HG03520 (cell line): ENCODE data around the gene GGACT.
A peak's percentile ranks its signal among the peaks of the same experiment; 100 is the strongest.

ENCODE experiments used
- ATAC-seq: cut with Tn5 transposase; IDR thresholded peaks from one replicate; pipeline ENCODE4 v1.9.1; 2021; ENCODE audit warnings: mild to moderate bottlenecking, moderate library complexity; ENCODE audit not compliant: unreplicated experiment

The GGACT gene

DNA sequence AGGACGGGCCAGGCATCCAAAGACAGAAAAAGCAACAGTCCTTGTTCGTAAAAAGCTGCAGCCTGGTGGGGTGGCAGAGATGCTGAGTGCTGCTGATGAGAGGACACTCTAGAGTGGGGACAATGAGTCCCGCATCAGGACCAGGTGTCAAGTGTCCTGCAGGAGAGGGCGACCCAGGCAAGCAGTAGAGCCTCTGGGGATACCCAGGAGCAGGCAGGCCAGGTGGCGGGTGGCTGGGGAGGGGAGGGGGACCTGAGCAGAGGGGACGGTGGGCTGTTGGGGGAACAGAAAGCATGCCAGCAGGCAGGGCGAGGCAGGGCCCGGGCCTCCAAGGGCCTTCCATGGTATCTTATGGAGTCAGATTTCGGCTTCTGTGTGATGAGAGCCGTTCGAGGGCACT, 35.8 kb downstream of the GGACT start:
- no peak for ATAC-seq

DNA sequence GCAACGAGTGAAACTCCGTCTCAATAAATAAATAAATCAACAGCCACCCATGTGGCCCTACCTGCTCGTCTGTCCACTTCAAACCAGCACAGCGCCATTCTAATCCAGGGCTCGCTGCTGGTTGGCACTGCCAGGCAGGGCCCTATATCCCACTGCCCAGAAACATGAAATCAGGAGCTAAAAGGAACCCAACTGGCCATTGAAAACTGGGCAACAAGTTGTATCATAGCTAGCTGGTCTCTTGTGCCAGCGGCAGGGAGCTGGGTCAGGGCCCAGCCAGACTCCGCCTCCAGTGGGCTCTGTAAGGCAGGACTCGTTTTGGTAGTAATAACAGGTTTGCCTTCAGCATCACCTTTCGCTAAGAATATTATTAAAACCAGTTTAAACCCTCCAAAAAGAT, 39.3 kb downstream of the GGACT start:
- ATAC-seq = no peak

GRCh38 chr13:100547791-100548201, 40.8 kb downstream of the GGACT start:
- no peak for ATAC-seq

- ATAC-seq = no peak
These were observed 41.7 kb downstream of the GGACT start for GRCh38 chr13:100546713-100547405.

DNA sequence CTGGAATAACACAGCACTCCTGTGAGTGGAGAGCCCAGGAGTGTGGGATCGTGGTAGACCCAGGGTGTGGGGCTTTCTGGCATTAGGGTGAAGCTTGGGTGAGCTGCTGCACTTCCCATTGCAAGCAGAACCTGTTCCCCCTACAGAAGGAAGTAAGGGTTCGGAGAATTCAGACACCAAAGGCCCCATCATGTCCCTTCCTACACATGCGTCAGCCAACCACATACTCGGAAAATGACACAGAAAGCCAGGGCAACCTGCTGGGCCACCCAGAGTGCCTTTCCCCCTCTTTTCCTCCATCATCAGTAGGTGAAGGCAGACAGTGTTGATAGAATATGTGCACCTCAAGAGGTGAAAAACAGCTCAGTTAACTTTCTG, 42.9 kb downstream of the GGACT start:
- no peak for ATAC-seq

DNA sequence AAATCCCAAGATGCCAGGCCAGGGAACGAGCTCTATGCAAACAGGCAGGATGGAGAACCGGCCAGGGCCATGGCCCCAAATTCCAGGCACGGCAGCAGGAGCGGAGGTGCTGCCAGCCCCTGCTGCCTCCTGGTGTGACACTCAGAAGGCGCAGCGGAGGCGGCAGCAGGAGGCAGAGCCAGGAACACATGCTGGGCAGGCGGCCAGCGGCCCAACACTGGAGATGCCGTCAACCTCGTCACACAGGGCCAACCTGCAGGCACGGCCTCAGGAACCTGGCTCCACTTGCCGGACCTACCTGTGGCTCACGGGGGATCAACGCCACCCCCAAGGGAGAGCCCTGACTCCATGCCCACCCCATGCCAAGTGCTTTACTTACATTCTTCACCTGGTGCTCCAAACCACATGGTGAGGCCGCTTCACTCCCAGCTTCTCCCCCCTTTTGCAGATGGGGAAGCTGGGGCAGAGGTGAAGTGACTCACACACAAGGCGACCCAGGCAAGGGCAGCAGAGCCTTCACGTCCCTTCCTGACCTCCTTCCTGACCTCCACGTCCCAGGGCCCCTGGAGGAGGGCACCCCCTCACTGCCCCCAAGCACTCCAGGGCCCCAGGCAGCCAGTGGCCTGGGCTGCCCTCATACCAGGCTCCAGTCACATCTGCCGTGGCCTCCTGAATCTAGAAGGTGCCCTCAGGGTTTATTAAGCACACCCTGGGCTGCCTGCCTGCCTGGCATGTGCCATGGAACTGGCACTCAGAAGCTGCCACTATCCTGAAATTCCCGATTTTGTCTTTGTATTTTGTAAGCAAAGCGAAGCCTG, 43.5 kb downstream of the GGACT start:
- no peak for ATAC-seq

GRCh38 chr13:100543872-100544602, 44.6 kb downstream of the GGACT start:
- ATAC-seq = no peak

DNA sequence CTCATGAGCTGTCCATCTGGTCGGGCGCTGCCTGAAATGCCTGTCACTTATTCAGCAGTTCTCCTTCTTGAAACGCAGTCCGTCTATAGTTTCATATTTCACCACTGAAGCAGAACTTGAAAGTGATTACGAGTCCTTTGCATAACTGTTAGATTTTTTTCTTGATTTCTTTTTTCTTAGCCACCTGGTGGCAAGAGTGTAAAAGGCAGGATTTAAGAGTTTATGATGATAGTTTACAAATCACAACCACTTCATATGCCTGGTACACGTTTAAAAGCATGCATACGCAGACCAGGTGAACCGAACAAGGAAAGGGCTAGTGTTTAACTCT, 45.8 kb downstream of the GGACT start:
- ATAC-seq = peak; percentile 86

GRCh38 chr13:100541897-100542825, 46.4 kb downstream of the GGACT start:
- no peak for ATAC-seq

DNA sequence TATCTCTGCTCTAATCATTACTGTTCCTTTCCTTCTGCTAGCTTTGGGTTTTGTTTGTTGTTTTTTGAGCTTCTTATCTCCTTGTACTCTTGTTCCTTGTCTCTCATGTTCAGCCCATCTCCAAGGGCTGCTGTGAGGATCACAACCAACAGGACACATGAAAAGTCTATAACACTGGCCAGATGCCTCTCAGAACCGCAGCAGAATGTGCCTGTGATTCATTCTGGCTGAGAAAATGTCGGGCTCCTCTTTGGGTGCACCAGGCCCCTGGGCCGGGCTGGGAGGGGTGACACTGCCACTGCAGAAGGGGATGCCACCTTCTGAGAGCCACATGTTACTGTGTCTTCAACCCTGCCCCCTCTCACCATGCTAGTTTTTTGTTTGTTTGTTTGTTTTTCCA, 48.0 kb downstream of the GGACT start:
- ATAC-seq = no peak

DNA sequence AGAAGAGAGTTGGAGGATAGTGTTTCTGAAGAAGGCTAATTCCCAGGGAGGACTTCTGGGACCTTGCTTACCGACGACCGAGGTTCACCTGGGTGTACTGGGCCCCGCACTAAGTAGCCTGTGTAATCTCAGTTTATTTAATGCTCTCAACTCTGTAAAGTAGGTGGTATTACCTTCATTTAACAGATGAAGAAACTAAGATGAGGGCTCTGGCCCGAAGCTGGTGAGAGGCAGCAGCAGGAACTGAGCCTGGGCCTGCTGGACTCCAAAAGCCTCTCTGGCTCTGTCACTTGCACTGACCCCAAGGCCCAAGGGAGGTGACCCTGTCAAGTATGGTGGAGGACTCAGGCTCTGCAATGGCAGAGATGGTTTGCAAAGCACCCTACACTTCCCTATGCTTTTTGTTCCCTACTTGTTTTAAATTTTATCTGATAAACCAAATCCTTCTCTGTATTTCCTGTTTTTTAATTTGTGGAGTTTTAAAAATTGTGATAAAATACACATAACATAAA, 50.6 kb downstream of the GGACT start:
- no peak for ATAC-seq

DNA sequence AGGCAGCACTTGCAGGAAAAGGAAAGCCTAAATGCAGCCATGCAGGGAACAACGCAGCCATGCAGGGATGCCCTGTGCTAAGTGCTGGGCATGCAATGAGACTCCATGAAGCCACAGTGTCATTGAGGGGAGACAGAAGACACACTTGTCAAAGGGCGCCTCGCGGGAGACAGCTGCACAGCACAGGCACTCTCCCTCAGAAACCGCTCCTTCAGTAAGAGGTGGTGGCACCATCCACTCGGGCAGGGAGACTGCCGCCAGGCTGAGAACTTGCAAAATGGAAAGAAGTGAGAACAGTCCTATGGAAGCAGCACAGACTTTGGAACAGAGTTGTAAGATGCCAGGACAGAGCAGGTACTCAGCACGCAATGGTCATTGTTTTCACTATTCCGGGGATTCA, 51.1 kb downstream of the GGACT start:
- ATAC-seq = no peak

DNA sequence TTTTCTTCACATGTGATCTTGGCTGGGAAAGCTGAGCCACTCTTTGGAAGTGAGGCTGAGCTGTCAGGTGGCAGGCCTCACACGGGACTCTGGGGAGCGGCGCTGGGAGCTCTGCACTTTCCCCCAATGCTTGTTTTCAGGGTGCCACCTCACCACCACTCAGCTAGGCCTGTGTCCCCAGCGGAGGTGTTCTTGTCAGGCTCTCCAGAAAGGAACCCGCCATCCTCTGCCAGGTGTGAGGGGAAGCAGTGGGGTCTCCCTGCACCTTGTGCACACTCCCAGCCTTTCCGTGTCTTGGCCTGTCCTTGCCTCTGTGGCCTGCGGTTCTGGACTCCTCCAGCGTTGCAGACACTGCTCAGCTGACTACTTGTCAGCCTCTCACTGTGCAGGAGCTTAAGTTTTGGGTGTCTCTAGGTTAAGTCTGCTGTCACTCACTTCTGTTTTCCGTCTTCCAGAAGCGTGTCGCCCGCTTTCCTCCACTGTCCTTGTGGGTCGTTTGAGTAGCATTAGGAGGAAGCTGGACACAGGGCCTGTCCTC, 51.9 kb downstream of the GGACT start:
- no peak for ATAC-seq

GRCh38 chr13:100535426-100536135, 53.0 kb downstream of the GGACT start:
- ATAC-seq = no peak

DNA sequence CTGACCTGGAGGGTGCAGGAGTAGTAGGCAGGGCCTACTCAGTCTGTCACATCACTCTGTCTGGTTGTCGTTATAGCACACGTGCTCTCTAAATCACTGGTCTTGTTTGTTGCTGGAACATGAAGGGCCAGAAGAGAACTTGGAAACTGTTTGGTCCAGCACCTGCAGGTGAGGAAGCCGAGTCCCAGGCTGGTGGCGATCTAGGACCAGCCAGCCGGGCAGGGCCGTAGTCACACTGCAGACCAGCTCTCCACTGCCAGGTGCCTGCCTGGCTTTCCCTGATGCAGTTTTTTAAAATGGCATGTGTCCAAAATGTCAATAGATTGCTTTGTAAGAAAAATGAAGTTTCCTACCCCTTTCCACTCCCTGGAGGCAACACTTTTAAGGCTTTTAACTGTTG, 53.7 kb downstream of the GGACT start:
- ATAC-seq = no peak

GRCh38 chr13:100534147-100534843, 54.3 kb downstream of the GGACT start:
- ATAC-seq = no peak

- no peak for ATAC-seq
These were observed 55.0 kb downstream of the GGACT start for GRCh38 chr13:100533588-100534041.

GRCh38 chr13:100532836-100533435, 55.7 kb downstream of the GGACT start:
- no peak for ATAC-seq
